Esophagus muscularis mucosa (tissue), 4 donors: ENCODE measurements around the gene ZNF652. TPM values are rescaled to one million over a fixed set of nuclear protein-coding genes. Genes with fewer than 3 reads are reported as not detected.

Experiments used
- DNase-seq: peaks from one replicate; pipeline ENCODE4 v3.0.0-alpha.2; 2017; ENCODE audit errors: extremely low spot score
- H3K27ac ChIP-seq, 4 donors: fragments of 200-600 bp; sonication (generic); replicated peaks in 1 of 4; 1 replicate in 3 of 4; 2 replicates in 1 of 4; pipeline ENCODE4 v1.5.1; 2016 to 2019; ENCODE audit warnings: mild to moderate bottlenecking in 1 of 4
- H3K27me3 ChIP-seq, 4 donors: fragments of 200-600 bp; sonication (generic); one replicate each; pipeline versions ENCODE4 v1.5.1 to v1.6.0; 2016 to 2019
- H3K36me3 ChIP-seq, 4 donors: fragments of 200-600 bp; sonication (generic); one replicate each; pipeline ENCODE4 v1.5.1; 2016 to 2019
- H3K4me1 ChIP-seq, 4 donors: fragments of 200-600 bp; sonication (generic); one replicate each; pipeline ENCODE4 v1.5.1; 2016 to 2019
- H3K4me3 ChIP-seq, 4 donors: fragments of 200-600 bp; sonication (generic); 1 replicate in 2 of 4; 2 replicates in 2 of 4; pipeline ENCODE4 v1.5.1; 2016 to 2019; ENCODE audit warnings: mild to moderate bottlenecking in 4 of 4, moderate library complexity in 1 of 4
- H3K9me3 ChIP-seq, 4 donors: fragments of 200-600 bp; sonication (generic); 1 replicate in 3 of 4; 2 replicates in 1 of 4; pipeline ENCODE4 v1.5.1; 2016 to 2019
- CTCF ChIP-seq, 3 experiments: fragments of 200-600 bp in 2 of 3; fragments of 450-650 bp in 1 of 3; sonication (generic) in 2 of 3; IDR thresholded peaks; one replicate each; pipeline ENCODE4 v1.5.1; 2017 to 2019; ENCODE audit warnings: antibody characterized with exemption in 3 of 3, mild to moderate bottlenecking in 2 of 3, moderate library complexity in 1 of 3
- EP300 ChIP-seq: sonication (generic); formaldehyde crosslinking; IDR thresholded peaks from one replicate; pipeline ENCODE4 v1.6.1; 2017; ENCODE audit warnings: antibody characterized with exemption
- POLR2A ChIP-seq: fragments of 450-650 bp; IDR thresholded peaks from one replicate; pipeline ENCODE4 v1.6.1; 2017; ENCODE audit warnings: antibody characterized with exemption, moderate library complexity, mild to moderate bottlenecking, low read depth
- POLR2AphosphoS5 ChIP-seq, 2 donors: sonication (generic); formaldehyde crosslinking; IDR thresholded peaks; one replicate each; pipeline ENCODE4 v1.6.1; 2017; ENCODE audit warnings: antibody characterized with exemption in 2 of 2
- WGBS: methylation state at CpG from one replicate; pipeline ENCODE4 v1.1.5; 2018; 5-methylcytosine and 5-hydroxymethylcytosine counted together
- intact Hi-C: fragments of 100-400 bp; cut with DNase I; formaldehyde crosslinking; loops from one replicate; pipeline ENCODE4 v1.15.1; 2023
- total RNA-seq, 4 donors: library from RNA; depleted of rRNA; stranded (reverse); fragments of >200 nt; gene quantifications; one replicate each; pipeline versions ENCODE4 v1.1.0 to v1.2.1, GENCODE V29; 2016

ZNF652 gene
- total RNA-seq, 4 donors from 2014 or later = 59.3 to 100.0 (median 83.0) TPM

GRCh38 chr17:49344914-49345313 lies 17.1 kb downstream of the ZNF652 start:
- Histone ChIP-seq H3K27me3 (no peaks in the 10 kb centered on the region), H3K4me3 (no peak overlapping the region), H3K9me3 (no peaks in the 10 kb centered on the region), H3K27ac (no peak overlapping the region), H3K36me3 (peaks cover 0 to 6% (median 0%) of the 10 kb centered on the region in 4 donors), H3K4me1 (peaks cover 3 to 42% (median 38%) of the 10 kb centered on the region in 4 donors)
- DNase-seq = no peak
- intact Hi-C loops = no loop called here
- TF ChIP-seq EP300 (no peak), POLR2A (no peak), CTCF (IDR thresholded peaks at IDR 0.05) (no peak)
- WGBS = 62% methylated on average over 5 of the region's 5 CpGs

DNA sequence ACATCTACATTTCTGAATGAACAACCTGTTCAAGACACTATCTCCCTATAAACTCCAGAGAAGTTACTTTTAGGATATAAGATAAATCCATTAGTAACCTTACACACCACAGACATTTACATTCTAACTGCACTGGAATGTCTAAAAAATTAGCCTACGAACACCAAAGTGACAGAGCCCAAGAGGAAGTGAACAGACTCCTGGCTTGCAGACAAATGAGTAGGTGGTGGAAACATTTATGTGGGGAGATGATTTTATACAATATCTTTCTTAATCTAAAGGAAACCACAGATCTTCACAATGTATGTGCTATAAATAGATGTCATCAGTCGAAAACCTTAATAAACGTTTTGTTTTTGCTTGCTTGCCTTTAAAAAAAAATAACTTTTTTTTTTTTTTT lies 18.8 kb downstream of the ZNF652 start:
- H3K4me1 ChIP-seq = peaks cover 3 to 56% (median 49%) of the 10 kb centered on the region in 4 donors
- no peak for TF ChIP-seq POLR2AphosphoS5 (IDR thresholded peaks at IDR 0.05)
- no peak for TF ChIP-seq POLR2A
- no peak for TF ChIP-seq CTCF (IDR thresholded peaks at IDR 0.05)
- TF ChIP-seq EP300 = no peak
- H3K4me3 ChIP-seq = no peak overlapping the region
- 22% methylated on average over 3 of the region's 3 CpGs for WGBS
- no peak for DNase-seq
- no peaks in the 10 kb centered on the region for H3K9me3 ChIP-seq
- intact Hi-C loops = no loop called here
- H3K27ac ChIP-seq = no peak overlapping the region
- no peaks in the 10 kb centered on the region for H3K36me3 ChIP-seq
- H3K27me3 ChIP-seq = no peaks in the 10 kb centered on the region

DNA sequence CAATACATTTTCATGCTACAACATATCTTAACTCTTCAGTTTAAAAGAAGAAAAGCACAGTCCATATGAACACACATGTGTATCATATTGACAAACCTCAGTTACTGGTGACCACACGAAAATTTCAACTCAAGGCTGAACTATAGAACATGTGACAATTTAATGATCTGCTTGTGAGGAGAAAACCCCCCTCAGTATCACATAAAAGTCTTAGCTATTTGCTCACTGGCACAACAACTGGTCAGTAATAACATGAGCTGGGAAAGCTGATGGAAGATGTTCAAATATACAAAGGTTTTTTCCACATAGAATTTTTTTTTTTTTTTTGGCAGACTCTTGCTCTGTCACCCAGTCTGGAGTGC lies 19.5 kb downstream of the ZNF652 start:
- H3K4me1 ChIP-seq = peaks cover 3 to 59% (median 54%) of the 10 kb centered on the region in 4 donors
- no peak overlapping the region for H3K4me3 ChIP-seq
- H3K9me3 ChIP-seq = no peaks in the 10 kb centered on the region
- no peaks in the 10 kb centered on the region for H3K27me3 ChIP-seq
- no peak overlapping the region for H3K27ac ChIP-seq
- DNase-seq = no peak
- no peaks in the 10 kb centered on the region for H3K36me3 ChIP-seq
- intact Hi-C loops = no loop called here
- 12% methylated on average over 1 of the region's 1 CpG for WGBS
- no peak for TF ChIP-seq POLR2A
- TF ChIP-seq POLR2AphosphoS5 (IDR thresholded peaks at IDR 0.05) = no peak
- no peak for TF ChIP-seq EP300

DNA sequence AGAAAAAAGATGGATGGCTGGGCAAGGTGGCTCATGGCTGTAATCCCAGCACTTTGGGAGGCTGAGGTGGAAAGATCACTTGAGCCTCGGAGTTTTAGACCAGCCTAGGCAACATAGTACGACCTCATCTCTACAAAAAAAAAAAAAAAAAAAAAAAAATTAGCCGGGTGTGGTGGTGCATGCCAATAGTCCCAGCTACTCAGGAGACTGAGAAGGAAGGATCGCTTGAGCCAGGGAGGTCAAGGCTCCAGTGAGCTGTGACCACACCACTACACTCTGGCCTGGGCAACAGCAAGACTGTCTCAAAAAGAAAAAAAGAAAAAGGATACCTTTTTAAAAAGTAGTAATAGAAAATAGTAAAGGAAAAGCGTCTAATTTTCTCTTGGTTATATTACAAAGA lies 20.7 kb downstream of the ZNF652 start:
- no peak for DNase-seq
- no peaks in the 10 kb centered on the region for H3K36me3 ChIP-seq
- TF ChIP-seq EP300 (no peak), CTCF (IDR thresholded peaks at IDR 0.05) (no peak)
- no peak overlapping the region for H3K27ac ChIP-seq
- intact Hi-C loops = no loop called here
- no peak overlapping the region for H3K4me3 ChIP-seq
- H3K4me1 ChIP-seq = peaks cover 3 to 59% (median 53%) of the 10 kb centered on the region in 4 donors
- H3K27me3 ChIP-seq = no peaks in the 10 kb centered on the region
- 54% methylated on average over 5 of the region's 5 CpGs for WGBS
- H3K9me3 ChIP-seq = no peaks in the 10 kb centered on the region

GRCh38 chr17:49339354-49339753 lies 22.7 kb downstream of the ZNF652 start:
- 80% methylated on average over 6 of the region's 6 CpGs for WGBS
- Histone ChIP-seq H3K4me1 (peaks cover 3 to 71% (median 63%) of the 10 kb centered on the region in 4 donors), H3K27me3 (no peaks in the 10 kb centered on the region), H3K27ac (no peak overlapping the region), H3K9me3 (no peaks in the 10 kb centered on the region), H3K4me3 (no peak overlapping the region), H3K36me3 (no peaks in the 10 kb centered on the region)
- intact Hi-C loops = no loop called here
- TF ChIP-seq CTCF (IDR thresholded peaks at IDR 0.05) (no peak), POLR2A (no peak), POLR2AphosphoS5 (IDR thresholded peaks at IDR 0.05) (no peak), EP300 (no peak)
- DNase-seq = no peak
